ENCODE results near the gene ERGIC1. TPM values are rescaled to one million over a fixed set of nuclear protein-coding genes. Genes with fewer than 3 reads are reported as not detected.

Gene ERGIC1
- total RNA-seq, 4 donors from 2014 or later: 113 to 180 (median 143) TPM

DNA sequence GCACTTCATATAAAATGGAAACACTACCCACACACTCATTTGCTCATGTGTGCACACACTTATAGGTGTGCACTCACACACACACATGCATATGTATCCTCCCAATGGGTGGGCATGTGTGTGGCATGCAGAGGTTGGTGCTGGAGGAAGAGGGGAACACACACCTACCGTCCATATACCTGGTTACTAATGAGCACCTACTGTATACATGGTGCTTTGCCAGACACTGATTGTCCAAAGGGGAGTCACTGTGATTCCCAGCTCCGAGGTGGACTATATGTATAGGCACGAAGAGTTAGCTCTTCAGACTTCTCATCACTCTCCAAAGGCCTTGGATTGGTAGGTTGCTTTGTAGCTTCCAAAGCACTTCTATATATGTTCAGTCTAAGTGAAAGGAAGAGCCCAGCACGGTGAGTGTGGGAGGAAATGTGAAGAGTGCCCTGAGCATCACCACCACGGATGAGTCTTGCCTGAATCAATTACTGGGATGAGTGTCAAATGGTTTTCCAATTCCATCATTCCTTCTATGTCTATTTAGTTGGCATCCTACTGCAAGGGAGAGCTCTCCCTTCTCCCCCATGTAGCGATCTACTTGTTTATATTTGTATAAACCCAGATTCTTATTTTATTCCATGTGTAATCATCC lies 12.6 kb upstream of the ERGIC1 start:
- H3K27me3 ChIP-seq: no peaks in the 10 kb centered on the region
- DNase-seq: no peak
- H3K9me3 ChIP-seq: peaks cover 0 to 5% (median 0%) of the 10 kb centered on the region in 4 donors
- H3K36me3 ChIP-seq: no peaks in the 10 kb centered on the region
- H3K4me3 ChIP-seq: no peak overlapping the region
- H3K4me1 ChIP-seq: no peaks in the 10 kb centered on the region
- no peak for TF ChIP-seq POLR2A (IDR thresholded peaks at IDR 0.05)
- TF ChIP-seq, protein P1, sequence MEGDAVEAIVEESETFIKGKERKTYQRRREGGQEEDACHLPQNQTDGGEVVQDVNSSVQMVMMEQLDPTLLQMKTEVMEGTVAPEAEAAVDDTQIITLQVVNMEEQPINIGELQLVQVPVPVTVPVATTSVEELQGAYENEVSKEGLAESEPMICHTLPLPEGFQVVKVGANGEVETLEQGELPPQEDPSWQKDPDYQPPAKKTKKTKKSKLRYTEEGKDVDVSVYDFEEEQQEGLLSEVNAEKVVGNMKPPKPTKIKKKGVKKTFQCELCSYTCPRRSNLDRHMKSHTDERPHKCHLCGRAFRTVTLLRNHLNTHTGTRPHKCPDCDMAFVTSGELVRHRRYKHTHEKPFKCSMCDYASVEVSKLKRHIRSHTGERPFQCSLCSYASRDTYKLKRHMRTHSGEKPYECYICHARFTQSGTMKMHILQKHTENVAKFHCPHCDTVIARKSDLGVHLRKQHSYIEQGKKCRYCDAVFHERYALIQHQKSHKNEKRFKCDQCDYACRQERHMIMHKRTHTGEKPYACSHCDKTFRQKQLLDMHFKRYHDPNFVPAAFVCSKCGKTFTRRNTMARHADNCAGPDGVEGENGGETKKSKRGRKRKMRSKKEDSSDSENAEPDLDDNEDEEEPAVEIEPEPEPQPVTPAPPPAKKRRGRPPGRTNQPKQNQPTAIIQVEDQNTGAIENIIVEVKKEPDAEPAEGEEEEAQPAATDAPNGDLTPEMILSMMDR (IDR thresholded peaks at IDR 0.05): no peak
- no peak overlapping the region for H3K27ac ChIP-seq

DNA sequence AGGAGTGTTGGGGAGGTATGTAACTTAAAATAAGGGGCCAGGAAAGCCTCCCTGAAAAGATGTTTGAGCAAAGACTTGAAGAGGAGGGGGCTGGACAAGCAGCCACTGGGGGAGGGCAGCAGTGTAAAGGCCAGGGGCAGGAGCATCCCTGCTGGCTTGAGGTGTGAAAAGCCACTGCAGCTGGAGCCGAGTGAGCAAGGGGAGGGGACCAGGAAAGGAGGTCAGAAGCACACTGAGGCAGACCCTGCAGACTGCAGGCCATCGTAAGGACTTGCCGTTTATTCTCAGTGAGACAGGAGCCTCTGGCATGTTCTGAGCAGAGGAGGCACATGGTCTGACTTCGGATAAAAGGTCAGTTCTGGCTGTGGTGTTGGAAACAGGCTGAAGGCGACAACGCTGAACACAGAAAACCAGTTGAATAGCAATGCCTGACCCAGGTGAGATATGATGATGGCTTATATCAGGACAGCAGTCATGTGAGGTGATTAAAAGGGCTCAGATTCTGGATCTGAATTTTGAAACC lies 10.2 kb upstream of the ERGIC1 start:
- no peaks in the 10 kb centered on the region for H3K36me3 ChIP-seq
- no peak for DNase-seq
- TF ChIP-seq, protein P1 (IDR thresholded peaks at IDR 0.05): no peak
- TF ChIP-seq POLR2A (IDR thresholded peaks at IDR 0.05): no peak
- H3K27me3 ChIP-seq: no peaks in the 10 kb centered on the region
- no peak overlapping the region for H3K27ac ChIP-seq
- H3K9me3 ChIP-seq: peaks cover 0 to 5% (median 0%) of the 10 kb centered on the region in 4 donors
- H3K4me1 ChIP-seq: no peaks in the 10 kb centered on the region
- no peak overlapping the region for H3K4me3 ChIP-seq

DNA sequence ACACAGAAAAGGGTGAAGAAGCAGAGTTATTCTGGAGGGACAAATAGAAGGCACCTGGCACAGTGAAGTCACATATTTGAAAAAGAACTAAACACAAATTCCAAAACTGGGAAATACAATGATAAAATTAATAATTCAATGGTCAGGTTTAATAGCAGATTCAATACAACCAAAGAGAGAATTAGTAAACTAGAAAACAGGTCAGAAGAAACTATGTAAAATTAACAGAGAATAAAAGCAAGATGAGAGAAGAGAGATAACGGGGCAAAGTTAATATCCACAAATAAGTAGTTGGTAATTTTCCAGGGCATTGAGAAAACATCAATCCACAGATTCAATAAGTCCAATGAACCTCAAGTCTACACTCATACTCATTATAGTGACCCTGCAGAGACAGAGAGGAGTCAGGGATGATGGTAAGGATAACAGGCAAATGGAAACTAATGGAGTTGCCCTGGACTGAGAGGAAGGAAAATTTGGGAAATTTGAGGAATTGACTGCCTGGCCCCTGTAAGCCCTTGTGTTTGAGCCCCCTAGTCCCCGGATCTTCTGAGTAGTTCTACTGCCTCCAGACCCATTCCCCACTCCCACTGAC lies 8.3 kb upstream of the ERGIC1 start:
- H3K9me3 ChIP-seq: peaks cover 0 to 5% (median 0%) of the 10 kb centered on the region in 4 donors
- no peak overlapping the region for H3K4me3 ChIP-seq
- no peak overlapping the region for H3K27ac ChIP-seq
- DNase-seq: no peak
- TF ChIP-seq, protein P1 (IDR thresholded peaks at IDR 0.05): no peak
- no peak for TF ChIP-seq POLR2A (IDR thresholded peaks at IDR 0.05)
- H3K4me1 ChIP-seq: no peaks in the 10 kb centered on the region
- no peaks in the 10 kb centered on the region for H3K36me3 ChIP-seq
- H3K27me3 ChIP-seq: no peaks in the 10 kb centered on the region

DNA sequence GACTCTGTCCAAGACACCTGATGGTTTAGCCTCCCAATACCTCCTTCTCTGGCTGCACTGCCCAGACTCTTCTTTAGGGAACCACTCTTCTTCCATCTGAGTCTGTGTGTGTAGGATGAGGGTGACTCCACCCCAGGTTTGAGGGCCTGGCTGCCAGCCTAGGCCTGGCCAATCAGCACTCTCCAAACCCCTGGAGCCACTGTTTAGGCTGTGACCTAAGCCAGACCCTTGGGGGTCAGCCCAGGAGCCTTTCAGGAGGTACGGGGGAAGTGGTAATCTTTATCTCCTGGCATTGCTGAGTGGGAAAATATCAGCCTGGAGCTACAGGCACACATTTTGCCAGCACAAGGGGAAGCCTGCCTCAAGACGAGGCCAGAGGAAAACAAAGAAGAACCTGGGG lies 6.2 kb upstream of the ERGIC1 start:
- H3K4me3 ChIP-seq: no peak overlapping the region
- peaks cover 0 to 5% (median 0%) of the 10 kb centered on the region in 4 donors for H3K9me3 ChIP-seq
- DNase-seq: no peak
- peaks cover 0 to 3% (median 0%) of the 10 kb centered on the region in 4 donors for H3K4me1 ChIP-seq
- TF ChIP-seq POLR2A (IDR thresholded peaks at IDR 0.05): no peak
- TF ChIP-seq, protein P1 (IDR thresholded peaks at IDR 0.05): no peak
- H3K27ac ChIP-seq: no peak overlapping the region
- no peaks in the 10 kb centered on the region for H3K27me3 ChIP-seq
- H3K36me3 ChIP-seq: no peaks in the 10 kb centered on the region

DNA sequence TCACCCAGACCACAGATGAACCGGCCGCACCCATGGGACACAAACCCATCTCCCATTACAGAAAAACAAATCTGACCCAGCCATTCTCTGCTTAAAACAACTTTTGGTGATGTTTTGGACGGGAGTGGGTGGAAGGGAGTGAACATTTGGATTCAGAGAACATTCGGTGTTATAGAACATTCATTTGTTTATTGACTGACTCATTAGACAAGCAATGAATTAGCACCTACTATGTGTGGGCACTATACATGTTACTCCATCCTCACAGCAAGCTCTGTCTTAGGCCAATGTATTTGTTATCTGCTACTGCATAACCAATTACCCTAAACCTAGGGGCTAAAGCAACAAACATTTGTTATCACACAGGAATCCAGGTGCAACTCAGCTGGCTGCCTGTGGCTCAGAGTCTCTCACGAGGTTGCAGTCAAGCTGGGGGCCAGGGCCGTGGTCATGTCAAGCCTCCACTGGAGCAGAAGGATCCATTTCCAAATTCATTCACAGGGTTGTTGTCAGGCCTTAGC lies 5.1 kb upstream of the ERGIC1 start:
- peaks cover 0 to 5% (median 0%) of the 10 kb centered on the region in 4 donors for H3K9me3 ChIP-seq
- no peaks in the 10 kb centered on the region for H3K27me3 ChIP-seq
- H3K4me1 ChIP-seq: peaks cover 0 to 13% (median 0%) of the 10 kb centered on the region in 4 donors
- no peaks in the 10 kb centered on the region for H3K36me3 ChIP-seq
- TF ChIP-seq, protein P1 (IDR thresholded peaks at IDR 0.05): no peak
- no peak for TF ChIP-seq POLR2A (IDR thresholded peaks at IDR 0.05)
- no peak overlapping the region for H3K4me3 ChIP-seq
- DNase-seq: no peak
- H3K27ac ChIP-seq: no peak overlapping the region
